Rectal smooth muscle tissue (tissue), 1 donor: Measurements from ENCODE around the gene FDPS.

ENCODE experiments used
- H3K27ac ChIP-seq: one replicate; pipeline ENCODE4 v1.7.0; 2013; ENCODE audit warnings: low read depth, low read length, inconsistent platforms
- H3K27me3 ChIP-seq: one replicate; pipeline ENCODE4 v1.7.0; 2013; ENCODE audit warnings: low read length; ENCODE audit not compliant: control insufficient read depth, insufficient read depth
- H3K36me3 ChIP-seq: one replicate; pipeline ENCODE4 v1.7.0; 2013; ENCODE audit warnings: low read length; ENCODE audit not compliant: control insufficient read depth, insufficient read depth
- H3K4me1 ChIP-seq: one replicate; pipeline ENCODE4 v1.7.0; 2013; ENCODE audit warnings: low read length; ENCODE audit not compliant: control insufficient read depth, insufficient read depth
- H3K4me3 ChIP-seq: one replicate; pipeline ENCODE4 v1.7.0; 2013; ENCODE audit warnings: low read length
- H3K9ac ChIP-seq: one replicate; pipeline ENCODE4 v1.7.0; 2013; ENCODE audit warnings: low read length

The FDPS gene

GRCh38 chr1:155352631-155353030 lies 44.0 kb downstream of the FDPS start:
- Histone ChIP-seq H3K27ac (no peak overlapping the region), H3K27me3 (no peaks in the 10 kb centered on the region), H3K4me1 (no peaks in the 10 kb centered on the region), H3K9ac (no peak overlapping the region), H3K36me3 (peaks cover 26% of the 10 kb centered on the region), H3K4me3 (no peak overlapping the region)

- Histone ChIP-seq H3K9ac (no peak overlapping the region), H3K4me1 (no peaks in the 10 kb centered on the region), H3K27me3 (no peaks in the 10 kb centered on the region), H3K27ac (no peak overlapping the region), H3K4me3 (no peak overlapping the region), H3K36me3 (peaks cover 12% of the 10 kb centered on the region)
These were observed 51.4 kb downstream of the FDPS start for GRCh38 chr1:155360051-155360450.
